MCF 10A (cell line): Measurements from ENCODE around the gene C1GALT1C1. TPM values are rescaled to one million over a fixed set of nuclear protein-coding genes. Genes with fewer than 3 reads are reported as not detected.

Experiments used
- BruUV-seq: library from RNA; stranded (reverse); fragments of 400-500 nt; replicated peaks from 2 replicates; lab custom pipeline; 2021; lab: Mats Ljungman, UMichigan
- CTCF ChIA-PET: fragments of 300-600 bp; sonication (Branson Sonifier 250); formaldehyde crosslinking; extraction: SDS; loops from one replicate; lab custom pipeline; 2021; ENCODE audit warnings: antibody characterized with exemption, inconsistent platforms; lab: Yijun Ruan, JAX
- POLR2A ChIA-PET: fragments of 300-600, 350-650 bp; sonication (Branson Sonifier 250); formaldehyde crosslinking; extraction: SDS; loops from one replicate; lab custom pipeline; 2020; ENCODE audit warnings: antibody characterized with exemption, inconsistent platforms; lab: Yijun Ruan, JAX
- DNase-seq: peaks from one replicate; pipeline ENCODE4 v3.0.0-alpha.2; 2018; ENCODE audit not compliant: unreplicated experiment
- H3K27ac Mint-ChIP-seq: one replicate; pipeline ENCODE4 v1.8.0; 2022; ENCODE audit warnings: mild to moderate bottlenecking, low read depth, mixed read lengths; ENCODE audit not compliant: unreplicated experiment
- H3K27me3 Mint-ChIP-seq: one replicate; pipeline ENCODE4 v1.8.0; 2022; ENCODE audit warnings: mixed read lengths; ENCODE audit not compliant: insufficient read depth, unreplicated experiment
- H3K36me3 Mint-ChIP-seq: one replicate; pipeline ENCODE4 v1.8.0; 2022; ENCODE audit warnings: mild to moderate bottlenecking, moderate library complexity, mixed read lengths; ENCODE audit not compliant: insufficient read depth, unreplicated experiment
- H3K4me1 Mint-ChIP-seq: one replicate; pipeline ENCODE4 v1.8.0; 2022; ENCODE audit warnings: mixed read lengths; ENCODE audit not compliant: insufficient read depth, unreplicated experiment
- H3K4me3 Mint-ChIP-seq: one replicate; pipeline ENCODE4 v1.8.0; 2022; ENCODE audit warnings: mild to moderate bottlenecking, moderate library complexity, mixed read lengths; ENCODE audit not compliant: unreplicated experiment
- H3K9me3 Mint-ChIP-seq: one replicate; pipeline ENCODE4 v1.8.0; 2022; ENCODE audit warnings: mixed read lengths; ENCODE audit not compliant: unreplicated experiment
- CTCF ChIP-seq: fragments of 200-600 bp; IDR thresholded peaks from one replicate; pipeline ENCODE4 v1.8.0; 2022; ENCODE audit warnings: antibody characterized with exemption, mild to moderate bottlenecking; ENCODE audit not compliant: unreplicated experiment
- intact Hi-C: fragments of 100-400 bp; cut with micrococcal nuclease; formaldehyde crosslinking; loops from 2 replicates; pipeline ENCODE4 v1.14.1; 2022
- total RNA-seq: library from RNA; stranded (reverse); gene quantifications from 2 replicates; pipeline ENCODE4 v1.2.3, GENCODE V29; 2022

Gene C1GALT1C1
- total RNA-seq, 1 experiment from 2014 or later, result 6.3 TPM

DNA sequence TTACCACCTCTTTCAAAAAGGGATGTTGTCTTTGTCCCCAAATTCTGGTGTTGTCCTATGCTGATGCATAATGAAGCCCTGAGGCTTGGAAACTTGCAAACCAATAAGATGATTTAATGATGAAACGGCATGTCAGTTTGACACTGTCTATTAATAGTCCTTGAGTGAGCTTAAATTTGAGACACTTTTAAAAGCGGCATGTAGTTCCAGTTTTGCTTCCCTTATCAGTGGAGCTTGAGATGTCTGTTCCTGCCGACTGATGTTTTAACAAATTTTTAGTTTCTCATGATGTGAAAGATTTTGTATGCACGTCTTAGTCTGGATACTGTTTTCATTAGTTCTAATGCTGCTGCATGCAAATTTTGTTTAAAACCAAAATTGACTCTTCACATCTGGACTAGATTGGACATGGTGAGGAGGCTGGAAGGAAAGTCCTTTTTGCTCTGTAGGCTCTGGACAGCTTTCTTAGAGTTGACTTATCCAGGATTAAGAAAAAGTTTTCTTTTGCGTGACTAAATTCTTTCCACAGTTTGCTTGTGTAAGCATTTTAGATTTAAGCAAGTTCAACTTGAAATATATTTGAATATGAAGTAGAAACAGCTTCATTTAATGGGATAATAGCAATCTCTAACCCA lies 11.7 kb downstream of the C1GALT1C1 start:
- no peak for DNase-seq
- intact Hi-C loops, result no loop called here
- Mint-ChIP-seq H3K4me3 (no peak overlapping the region), H3K4me1 (no peaks in the 10 kb centered on the region), H3K36me3 (peaks cover 35% of the 10 kb centered on the region), H3K27ac (no peak overlapping the region), H3K27me3 (peaks cover 1% of the 10 kb centered on the region), H3K9me3 (no peaks in the 10 kb centered on the region)
- TF ChIP-seq CTCF, result no peak
- BruUV-seq, result no TSS peak
- ChIA-PET POLR2A (interaction anchor here (1.4 to 1.5 kb wide), 2 partner anchors 55 to 56 kb away, joined by 3 read pairs; no protein-coding TSS in a partner anchor), CTCF (no interaction called here)

- H3K27ac Mint-ChIP-seq, result no peak overlapping the region
- DNase-seq, result no peak
- H3K4me3 Mint-ChIP-seq, result no peak overlapping the region
- no peaks in the 10 kb centered on the region for H3K9me3 Mint-ChIP-seq
- ChIA-PET POLR2A (interaction anchor here (1.1 to 1.3 kb wide), 2 partner anchors 10 to 11 kb away, joined by 3 read pairs; partner anchors contain the start of gene MCTS1), CTCF (interaction anchor here (0.6 kb wide), 2 partner anchors 61 to 1772 kb away, joined by 4 to 6 read pairs; no protein-coding TSS in a partner anchor)
- H3K36me3 Mint-ChIP-seq, result peaks cover 43% of the 10 kb centered on the region
- no peak for TF ChIP-seq CTCF
- no peaks in the 10 kb centered on the region for H3K27me3 Mint-ChIP-seq
- H3K4me1 Mint-ChIP-seq, result no peaks in the 10 kb centered on the region
- BruUV-seq, result no TSS peak
- intact Hi-C loops, result no loop called here
These were observed 15.0 kb downstream of the C1GALT1C1 start for GRCh38 chrX:120614816-120615215.

DNA sequence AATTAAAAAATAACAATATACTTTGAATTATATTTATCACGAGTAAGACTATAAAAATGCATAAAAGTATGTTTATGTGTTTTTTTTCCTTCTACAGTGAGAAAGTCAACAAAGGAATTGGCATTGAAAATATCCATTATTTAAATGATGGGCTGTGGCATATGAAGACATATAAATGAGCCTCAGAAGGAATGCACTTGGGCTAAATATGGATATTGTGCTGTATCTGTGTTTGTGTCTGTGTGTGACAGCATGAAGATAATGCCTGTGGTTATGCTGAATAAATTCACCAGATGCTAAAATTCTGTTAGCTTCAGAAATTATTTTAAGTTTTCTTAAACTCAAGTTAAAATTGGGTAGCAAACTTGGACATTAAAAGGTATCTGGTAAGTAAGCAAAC lies 17.8 kb downstream of the C1GALT1C1 start:
- no peak overlapping the region for H3K4me3 Mint-ChIP-seq
- no TSS peak for BruUV-seq
- ChIA-PET POLR2A (interaction anchor here (1.6 kb wide), 1 partner anchor 62 kb away, joined by 3 read pairs; no protein-coding TSS in a partner anchor), CTCF (no interaction called here)
- intact Hi-C loops, result no loop called here
- no peaks in the 10 kb centered on the region for H3K27me3 Mint-ChIP-seq
- peaks cover 62% of the 10 kb centered on the region for H3K36me3 Mint-ChIP-seq
- no peaks in the 10 kb centered on the region for H3K9me3 Mint-ChIP-seq
- H3K4me1 Mint-ChIP-seq, result no peaks in the 10 kb centered on the region
- no peak overlapping the region for H3K27ac Mint-ChIP-seq
- no peak for TF ChIP-seq CTCF
- no peak for DNase-seq

DNA sequence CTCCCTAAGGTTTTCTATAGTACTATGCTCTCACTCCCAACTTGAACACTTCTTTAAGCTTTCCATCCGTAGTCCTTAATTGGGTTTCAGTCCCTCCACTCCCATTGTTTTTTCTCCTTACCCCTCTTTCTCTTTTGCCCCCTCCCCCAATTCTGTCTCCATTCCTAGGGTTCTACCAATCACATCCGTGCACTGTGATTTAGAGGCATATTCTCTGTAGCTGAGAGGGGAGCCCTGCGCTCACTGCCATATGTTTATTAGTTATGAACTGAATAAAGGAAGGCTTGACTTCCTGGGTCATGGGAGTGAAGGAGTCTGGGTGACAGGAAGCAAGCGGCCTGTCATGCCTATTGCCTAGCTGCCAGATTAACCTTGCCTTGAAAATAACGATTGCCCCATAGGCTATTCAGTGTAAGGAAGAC lies 25.5 kb downstream of the C1GALT1C1 start:
- no peak for TF ChIP-seq CTCF
- Mint-ChIP-seq H3K27ac (peak overlapping the region; percentile 97), H3K4me3 (peak overlapping the region; percentile 94), H3K4me1 (no peaks in the 10 kb centered on the region), H3K36me3 (peaks cover 34% of the 10 kb centered on the region), H3K27me3 (peaks cover 15% of the 10 kb centered on the region), H3K9me3 (no peaks in the 10 kb centered on the region)
- ChIA-PET POLR2A (interaction anchor here (0.6 to 3.5 kb wide), 24 partner anchors 8 to 819 kb away, joined by 3 to 148 read pairs (median 4); partner anchors contain the start of genes C1GALT1C1, CUL4B and LAMP2), CTCF (interaction anchor here (0.7 to 1.4 kb wide), 4 partner anchors 34 to 57 kb away, joined by 3 to 5 read pairs (median 4); partner anchors contain the start of gene CUL4B)
- BruUV-seq, result TSS peak; percentile 72
- intact Hi-C loops, result loop anchor here (1.0 to 10.0 kb wide), 2 partner anchors 44 to 90 kb away; partner anchors contain the start of gene CUL4B
- peak; percentile 51 for DNase-seq
